GM12878 (cell line): Measurements from ENCODE around the gene ABCB4.

Experiments
- BCLAF1 ChIP-seq: fragments of 450-650 bp; IDR thresholded peaks from 2 replicates; pipeline ENCODE4 v1.6.1; 2017; ENCODE audit warnings: antibody characterized with exemption, mild to moderate bottlenecking, moderate library complexity
- CHD1 ChIP-seq: IDR thresholded peaks from 2 replicates; pipeline ENCODE4 v1.6.1; 2012; ENCODE audit warnings: low read depth, low read length, improper control_type of control experiment
- CREB1 ChIP-seq: IDR thresholded peaks from 2 replicates; pipeline ENCODE4 v1.6.1; 2012; ENCODE audit warnings: low read depth, mild to moderate bottlenecking, inconsistent platforms
- CTCF ChIP-seq, 3 experiments: IDR thresholded peaks in 2 of 3; conservative IDR thresholded peaks in 1 of 3; 2 replicates each; pipeline ENCODE4 v1.5.1; 2011; ENCODE audit warnings: low read depth in 3 of 3, low read length in 3 of 3, mild to moderate bottlenecking in 3 of 3, control low read depth in 2 of 3, moderate library complexity in 2 of 3, inconsistent platforms in 1 of 3, mixed read lengths in 1 of 3; ENCODE audit not compliant: control insufficient read depth in 2 of 3, insufficient read depth in 1 of 3; ENCODE audit errors: extremely low read depth in 1 of 3
- HDAC2 ChIP-seq: fragments of 200-600 bp; sonication (generic); IDR thresholded peaks from 2 replicates; pipeline ENCODE4 v1.6.1; 2017
- MTA2 ChIP-seq: fragments of 450-650 bp; IDR thresholded peaks from 2 replicates; pipeline ENCODE4 v1.6.1; 2016; ENCODE audit warnings: low read depth, mild to moderate bottlenecking, moderate library complexity
- POLR2AphosphoS5 ChIP-seq: IDR thresholded peaks from 2 replicates; pipeline ENCODE4 v1.6.1; 2011; ENCODE audit warnings: mild to moderate bottlenecking, low read length, inconsistent platforms
- PRDM15 ChIP-seq: fragments of 450-650 bp; formaldehyde crosslinking; IDR thresholded peaks from 2 replicates; pipeline ENCODE4 v1.4.0; 2020; ENCODE audit warnings: mild to moderate bottlenecking, moderate library complexity
- RAD21 ChIP-seq: IDR thresholded peaks from 2 replicates; pipeline ENCODE4 v1.6.1; 2011; ENCODE audit warnings: mild to moderate bottlenecking, low read depth, low read length, moderate library complexity; ENCODE audit not compliant: insufficient read depth
- RCOR1 ChIP-seq: conservative IDR thresholded peaks from 2 replicates; pipeline ENCODE4 v1.6.1; 2012; ENCODE audit warnings: low read depth, low read length, improper control_type of control experiment
- RELA ChIP-seq: fragments of 450-650 bp; IDR thresholded peaks from 2 replicates; pipeline ENCODE4 v1.8.0; 2014; ENCODE audit warnings: borderline replicate concordance; ENCODE audit not compliant: partially characterized antibody
- SMARCA5 ChIP-seq: fragments of 450-650 bp; IDR thresholded peaks from 2 replicates; pipeline ENCODE4 v1.6.1; 2017; ENCODE audit warnings: mild to moderate bottlenecking
- TAF1 ChIP-seq: IDR thresholded peaks from 2 replicates; pipeline ENCODE4 v1.6.1; 2011; ENCODE audit warnings: mild to moderate bottlenecking, low read depth, low read length, borderline replicate concordance

GRCh38 chr7:87370660-87371180 is 104.8 kb downstream of the ABCB4 start:
- TF ChIP-seq CTCF (IDR thresholded peaks at IDR 0.05 in 2 of 3, conservative IDR thresholded peaks at IDR 0.05 in 1 of 3; ENCODE audit: control insufficient read depth in 2 of 3, extremely low read depth in 1 of 3, insufficient read depth in 1 of 3, low read depth in 3 of 3, low read length in 3 of 3) (no peak), CREB1 (no peak), PRDM15 (CRISPR knock-in tag) (no peak), MTA2 (no peak), RCOR1 (no peak), RAD21 (no peak), BCLAF1 (no peak), HDAC2 (no peak), TAF1 (no peak), POLR2AphosphoS5 (no peak), CHD1 (no peak), RELA (no peak), SMARCA5 (no peak)
